OCI-LY3 (cell line): ENCODE data around the gene RAD51B.
"Not testable (repeated sequence)": the region's sequence is repeated elsewhere in the genome, so short reads cannot be mapped to it uniquely, and the experiment has no call there.

ENCODE experiments used
- H2AFZ ChIP-seq: fragments of 200-600, 300-600 bp; shearing (Covaris generic); 2 replicates; pipeline ENCODE4 v1.6.0; 2014; ENCODE audit warnings: antibody characterized with exemption, low read depth, low read length
- H3K27ac ChIP-seq: fragments of 200-600, 300-600 bp; sonication (generic); 2 replicates; pipeline ENCODE4 v1.5.1; 2014; ENCODE audit warnings: mild to moderate bottlenecking, low read length, moderate library complexity, mixed read lengths
- H3K27me3 ChIP-seq: fragments of 200-600, 300-600 bp; sonication (generic); 2 replicates; pipeline ENCODE4 v1.6.1; 2014; ENCODE audit warnings: low read depth, low read length, mixed read lengths
- H3K36me3 ChIP-seq: fragments of 200-600, 300-600 bp; sonication (generic); replicated peaks from 2 replicates; pipeline ENCODE3; 2014; ENCODE audit warnings: low read depth, low read length, mixed read lengths
- H3K4me1 ChIP-seq: fragments of 300-600, 200-600 bp; sonication (generic); 2 replicates; pipeline ENCODE4 v1.6.1; 2014; ENCODE audit warnings: low read length, mixed read lengths
- H3K4me2 ChIP-seq: fragments of 200-600, 300-600 bp; sonication (generic); 2 replicates; pipeline ENCODE4 v1.6.1; 2014; ENCODE audit warnings: low read length, mixed read lengths
- H3K4me3 ChIP-seq: fragments of 300-600, 200-600 bp; sonication (generic); 2 replicates; pipeline ENCODE4 v1.5.1; 2014; ENCODE audit warnings: antibody characterized with exemption, mild to moderate bottlenecking, low read length, moderate library complexity
- H3K79me2 ChIP-seq: fragments of 300-600, 200-600 bp; shearing (Covaris generic); 2 replicates; pipeline ENCODE4 v1.6.1; 2014; ENCODE audit warnings: mild to moderate bottlenecking, low read length, mixed read lengths
- H3K9ac ChIP-seq: fragments of 300-600, 200-600 bp; shearing (Covaris generic); 2 replicates; pipeline ENCODE4 v1.6.0; 2014; ENCODE audit warnings: mild to moderate bottlenecking, low read length, moderate library complexity
- H3K9me3 ChIP-seq: fragments of 200-600, 300-600 bp; shearing (Covaris generic); 2 replicates; pipeline ENCODE4 v1.6.1; 2014; ENCODE audit warnings: low read length, mixed read lengths; ENCODE audit not compliant: insufficient read depth
- H4K20me1 ChIP-seq: fragments of 200-600, 300-600 bp; sonication (generic); 2 replicates; pipeline ENCODE4 v1.6.1; 2016; ENCODE audit warnings: low read length, mixed read lengths; ENCODE audit not compliant: insufficient read depth
- CTCF ChIP-seq: fragments of 200-600, 300-600 bp; sonication (generic); IDR thresholded peaks from 2 replicates; pipeline ENCODE4 v1.5.1; 2014; ENCODE audit warnings: antibody characterized with exemption, low read length, low read depth
- EZH2phosphoT487 ChIP-seq: fragments of 200-600 bp; shearing (Covaris generic); IDR thresholded peaks from 2 replicates; pipeline ENCODE4 v1.6.1; 2018; ENCODE audit warnings: antibody characterized with exemption, mixed run types, low read depth

Gene RAD51B

GRCh38 chr14:67987606-67988005 is 168.0 kb downstream of the RAD51B start:
- no peaks in the 10 kb centered on the region for H3K27me3 ChIP-seq
- no peaks in the 10 kb centered on the region for H3K4me1 ChIP-seq
- no peaks in the 10 kb centered on the region for H3K9me3 ChIP-seq
- no peak overlapping the region for H3K9ac ChIP-seq
- TF ChIP-seq EZH2phosphoT487 (no peak), CTCF (no peak)
- no peaks in the 10 kb centered on the region for H3K36me3 ChIP-seq
- H4K20me1 ChIP-seq: no peaks in the 10 kb centered on the region
- H3K79me2 ChIP-seq: no peaks in the 10 kb centered on the region
- H3K4me2 ChIP-seq: no peak overlapping the region
- H3K4me3 ChIP-seq: no peak overlapping the region
- no peak overlapping the region for H3K27ac ChIP-seq
- no peak overlapping the region for H2AFZ ChIP-seq

GRCh38 chr14:67988210-67988609 is 168.6 kb downstream of the RAD51B start:
- not testable (repeated sequence) for H3K4me3 ChIP-seq, H3K27me3 ChIP-seq, H3K9ac ChIP-seq, H3K27ac ChIP-seq, H3K9me3 ChIP-seq, H3K79me2 ChIP-seq, H3K36me3 ChIP-seq, H2AFZ ChIP-seq, H4K20me1 ChIP-seq, H3K4me1 ChIP-seq, H3K4me2 ChIP-seq

- H3K27ac ChIP-seq: no peak overlapping the region
- no peaks in the 10 kb centered on the region for H4K20me1 ChIP-seq
These were observed 171.0 kb downstream of the RAD51B start for GRCh38 chr14:67990576-67990975.

GRCh38 chr14:67994531-67994930 is 175.0 kb downstream of the RAD51B start:
- Histone ChIP-seq H3K4me2 (no peak overlapping the region), H2AFZ (no peak overlapping the region), H3K79me2 (no peaks in the 10 kb centered on the region), H3K27ac (no peak overlapping the region), H3K36me3 (no peaks in the 10 kb centered on the region), H3K4me3 (no peak overlapping the region), H3K27me3 (no peaks in the 10 kb centered on the region), H3K9ac (no peak overlapping the region), H3K9me3 (no peaks in the 10 kb centered on the region), H4K20me1 (no peaks in the 10 kb centered on the region), H3K4me1 (no peaks in the 10 kb centered on the region)
- TF ChIP-seq CTCF (no peak), EZH2phosphoT487 (no peak)

More at GRCh38 chr14:67990576-67990975, 171.0 kb downstream of the RAD51B start:
- Histone ChIP-seq H3K9ac (no peak overlapping the region), H2AFZ (no peak overlapping the region), H3K36me3 (no peaks in the 10 kb centered on the region), H3K4me1 (no peaks in the 10 kb centered on the region), H3K27me3 (no peaks in the 10 kb centered on the region), H3K79me2 (no peaks in the 10 kb centered on the region), H3K4me3 (no peak overlapping the region), H3K9me3 (no peaks in the 10 kb centered on the region), H3K4me2 (no peak overlapping the region)
- TF ChIP-seq EZH2phosphoT487: no peak
- no peak for TF ChIP-seq CTCF

- Histone ChIP-seq H3K36me3 (no peaks in the 10 kb centered on the region), H3K9me3 (no peaks in the 10 kb centered on the region), H3K9ac (no peak overlapping the region), H3K4me2 (no peak overlapping the region), H3K27ac (no peak overlapping the region), H4K20me1 (no peaks in the 10 kb centered on the region), H2AFZ (no peak overlapping the region), H3K4me1 (no peaks in the 10 kb centered on the region), H3K4me3 (no peak overlapping the region), H3K27me3 (no peaks in the 10 kb centered on the region), H3K79me2 (no peaks in the 10 kb centered on the region)
- TF ChIP-seq EZH2phosphoT487 (no peak), CTCF (no peak)
These were observed 176.7 kb downstream of the RAD51B start for GRCh38 chr14:67996235-67996634.
